Neural crest cell (in vitro differentiated cells): Measurements from ENCODE around the gene HSD17B8. TPM values are rescaled to one million over a fixed set of nuclear protein-coding genes. Genes with fewer than 3 reads are reported as not detected.
A peak's percentile ranks its signal among the peaks of the same experiment; 100 is the strongest.

ENCODE experiments used
- DNase-seq: peaks from one replicate; pipeline ENCODE4 v3.0.0; 2021; ENCODE audit warnings: low read depth, mixed read lengths, low spot score
- H3K27ac Mint-ChIP-seq: one replicate; pipeline ENCODE4 v1.8.0; 2021; ENCODE audit warnings: mild to moderate bottlenecking, mixed read lengths; ENCODE audit not compliant: unreplicated experiment
- H3K27me3 Mint-ChIP-seq: 2 replicates; pipeline ENCODE4 v1.8.0; 2021; ENCODE audit warnings: low read depth, mild to moderate bottlenecking, mixed read lengths
- H3K36me3 Mint-ChIP-seq: 2 replicates; pipeline ENCODE4 v1.8.0; 2021; ENCODE audit warnings: low read depth, mild to moderate bottlenecking, mixed read lengths
- H3K4me1 Mint-ChIP-seq: 2 replicates; pipeline ENCODE4 v1.8.0; 2021; ENCODE audit warnings: mixed read lengths
- H3K4me3 Mint-ChIP-seq: one replicate; pipeline ENCODE4 v1.8.0; 2021; ENCODE audit warnings: mild to moderate bottlenecking, mixed read lengths
- H3K9me3 Mint-ChIP-seq: 2 replicates; pipeline ENCODE4 v1.8.0; 2021; ENCODE audit warnings: mixed read lengths
- total RNA-seq: library from RNA; stranded (reverse); gene quantifications from 2 replicates; pipeline ENCODE4 v1.2.1, GENCODE V29; 2021
- TF ChIP-seq, protein P1 (sequence below): fragments of 200-600 bp; sonication (generic); conservative IDR thresholded peaks from 2 replicates; pipeline ENCODE4 v1.5.0; 2021; ENCODE audit warnings: antibody characterized with exemption, mild to moderate bottlenecking

Gene HSD17B8
- total RNA-seq, 1 donor from 2014 or later = 3.3 TPM

DNA sequence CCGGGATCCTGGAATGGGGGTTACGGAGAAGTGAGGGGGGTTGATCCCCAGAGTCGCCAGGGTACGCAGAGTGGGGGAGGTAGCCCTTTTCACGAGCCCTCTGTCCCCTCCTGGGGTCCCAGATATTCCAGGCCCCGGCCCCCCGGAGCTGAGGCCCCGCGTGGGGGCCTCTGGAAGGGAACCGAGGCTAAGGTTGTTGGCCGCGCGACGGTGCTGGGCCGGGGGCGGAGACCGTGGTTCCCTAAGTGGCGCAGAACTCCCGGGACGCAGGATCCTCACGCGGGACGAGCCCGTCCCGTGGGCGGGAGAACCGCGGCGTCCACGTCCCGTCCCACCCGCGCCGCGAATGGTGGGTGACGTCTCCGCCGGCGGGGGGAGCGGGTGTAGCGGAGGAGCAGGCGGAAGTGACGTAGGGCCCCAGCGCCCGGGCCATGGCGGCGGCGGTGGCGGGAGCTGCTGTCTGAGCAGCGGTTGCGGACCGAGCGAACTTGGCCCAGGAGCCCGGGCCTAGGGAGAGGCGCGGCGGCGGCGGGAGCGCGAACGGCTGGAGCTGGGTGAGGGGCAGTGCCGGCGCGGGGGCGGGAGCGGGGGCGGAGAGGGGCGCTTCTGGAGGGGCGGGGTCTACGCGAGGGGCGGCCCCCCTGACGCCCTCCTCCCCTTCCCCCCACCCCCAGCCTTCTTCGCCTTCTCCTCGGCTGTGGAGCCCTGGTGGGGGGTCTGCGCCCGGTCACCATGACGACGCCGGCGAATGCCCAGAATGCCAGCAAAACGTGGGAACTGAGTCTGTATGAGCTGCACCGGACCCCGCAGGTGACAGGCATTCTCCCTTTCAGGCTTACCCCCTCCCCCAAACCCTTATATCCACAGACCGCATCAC, 3.9 kb downstream of the HSD17B8 start, which contains the start of gene RING1:
Gene RING1, plus strand, starts transcription at position 410 of the 877 bp plus-strand sequence. Its CDS starts 323 bp downstream, at position 733.
- TF ChIP-seq, protein P1, sequence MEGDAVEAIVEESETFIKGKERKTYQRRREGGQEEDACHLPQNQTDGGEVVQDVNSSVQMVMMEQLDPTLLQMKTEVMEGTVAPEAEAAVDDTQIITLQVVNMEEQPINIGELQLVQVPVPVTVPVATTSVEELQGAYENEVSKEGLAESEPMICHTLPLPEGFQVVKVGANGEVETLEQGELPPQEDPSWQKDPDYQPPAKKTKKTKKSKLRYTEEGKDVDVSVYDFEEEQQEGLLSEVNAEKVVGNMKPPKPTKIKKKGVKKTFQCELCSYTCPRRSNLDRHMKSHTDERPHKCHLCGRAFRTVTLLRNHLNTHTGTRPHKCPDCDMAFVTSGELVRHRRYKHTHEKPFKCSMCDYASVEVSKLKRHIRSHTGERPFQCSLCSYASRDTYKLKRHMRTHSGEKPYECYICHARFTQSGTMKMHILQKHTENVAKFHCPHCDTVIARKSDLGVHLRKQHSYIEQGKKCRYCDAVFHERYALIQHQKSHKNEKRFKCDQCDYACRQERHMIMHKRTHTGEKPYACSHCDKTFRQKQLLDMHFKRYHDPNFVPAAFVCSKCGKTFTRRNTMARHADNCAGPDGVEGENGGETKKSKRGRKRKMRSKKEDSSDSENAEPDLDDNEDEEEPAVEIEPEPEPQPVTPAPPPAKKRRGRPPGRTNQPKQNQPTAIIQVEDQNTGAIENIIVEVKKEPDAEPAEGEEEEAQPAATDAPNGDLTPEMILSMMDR = no peak
- peaks cover 10% of the 10 kb centered on the region for H3K27me3 Mint-ChIP-seq
- peak; percentile 63 for DNase-seq

GRCh38 chr6:33209856-33210255, 5.4 kb downstream of the HSD17B8 start:
- Mint-ChIP-seq H3K4me1 (peaks cover 59% of the 10 kb centered on the region), H3K36me3 (peaks cover 10% of the 10 kb centered on the region), H3K27ac (no peak overlapping the region), H3K4me3 (peak overlapping the region; percentile 99), H3K27me3 (peaks cover 22% of the 10 kb centered on the region), H3K9me3 (no peaks in the 10 kb centered on the region)
- DNase-seq = no peak
- TF ChIP-seq, protein P1 = no peak

More for the DNA sequence above, 3.9 kb downstream of the HSD17B8 start, which contains the start of gene RING1:
- peak within 1 kb of the TSS; percentile 98 for H3K27ac Mint-ChIP-seq
- H3K4me3 Mint-ChIP-seq = peak within 1 kb of the TSS; percentile 99
- peaks cover 14% of the 10 kb centered on the region for H3K36me3 Mint-ChIP-seq
- H3K9me3 Mint-ChIP-seq = no peaks in the 10 kb centered on the region
- peaks cover 66% of the 10 kb centered on the region for H3K4me1 Mint-ChIP-seq

- Mint-ChIP-seq H3K4me1 (peaks cover 47% of the 10 kb centered on the region), H3K9me3 (no peaks in the 10 kb centered on the region), H3K36me3 (peaks cover 10% of the 10 kb centered on the region), H3K27me3 (peaks cover 22% of the 10 kb centered on the region), H3K4me3 (peak overlapping the region; percentile 99), H3K27ac (no peak overlapping the region)
- TF ChIP-seq, protein P1 = no peak
- no peak for DNase-seq
Measured at GRCh38 chr6:33211136-33211535, 6.7 kb downstream of the HSD17B8 start.

DNA sequence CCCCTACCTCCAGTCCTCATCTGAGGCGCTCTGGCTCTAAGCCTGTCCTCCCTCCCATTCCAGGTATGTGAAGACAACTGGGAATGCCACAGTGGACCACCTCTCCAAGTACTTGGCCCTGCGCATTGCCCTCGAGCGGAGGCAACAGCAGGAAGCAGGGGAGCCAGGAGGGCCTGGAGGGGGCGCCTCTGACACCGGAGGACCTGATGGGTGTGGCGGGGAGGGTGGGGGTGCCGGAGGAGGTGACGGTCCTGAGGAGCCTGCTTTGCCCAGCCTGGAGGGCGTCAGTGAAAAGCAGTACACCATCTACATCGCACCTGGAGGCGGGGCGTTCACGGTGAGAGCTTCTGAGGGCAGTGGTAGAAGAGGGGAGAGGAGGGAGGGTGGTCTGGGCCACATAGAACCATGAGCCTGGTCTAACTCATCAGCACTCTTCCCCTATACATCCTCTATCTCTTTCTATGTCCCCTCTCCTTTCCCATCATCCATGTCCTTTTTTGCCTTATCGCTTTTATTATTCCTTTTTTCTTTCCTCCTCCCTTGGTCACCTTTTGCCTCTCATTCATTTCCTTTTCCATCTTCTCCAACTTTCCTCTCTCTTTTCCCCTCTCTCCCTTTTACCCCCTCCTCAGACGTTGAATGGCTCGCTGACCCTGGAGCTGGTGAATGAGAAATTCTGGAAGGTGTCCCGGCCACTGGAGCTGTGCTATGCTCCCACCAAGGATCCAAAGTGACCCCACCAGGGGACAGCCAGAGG, 7.4 kb downstream of the HSD17B8 start:
- DNase-seq = no peak
- Mint-ChIP-seq H3K27ac (no peak overlapping the region), H3K4me1 (peaks cover 40% of the 10 kb centered on the region), H3K4me3 (peak overlapping the region; percentile 92), H3K27me3 (peaks cover 25% of the 10 kb centered on the region), H3K9me3 (no peaks in the 10 kb centered on the region), H3K36me3 (peaks cover 10% of the 10 kb centered on the region)
- TF ChIP-seq, protein P1 = no peak

GRCh38 chr6:33212857-33213165, 8.4 kb downstream of the HSD17B8 start:
- peaks cover 30% of the 10 kb centered on the region for H3K27me3 Mint-ChIP-seq
- H3K36me3 Mint-ChIP-seq = peaks cover 10% of the 10 kb centered on the region
- TF ChIP-seq, protein P1 = no peak
- H3K9me3 Mint-ChIP-seq = no peaks in the 10 kb centered on the region
- DNase-seq = no peak
- peak overlapping the region; percentile 92 for H3K4me3 Mint-ChIP-seq
- peaks cover 39% of the 10 kb centered on the region for H3K4me1 Mint-ChIP-seq
- H3K27ac Mint-ChIP-seq = no peak overlapping the region
